NCI-H187 (cell line): ENCODE data around the gene GNAS.
"Not testable (repeated sequence)": the region's sequence is repeated elsewhere in the genome, so short reads cannot be mapped to it uniquely, and the experiment has no call there.

Source experiments
- DNase-seq, 2 experiments: peaks; one replicate each; lab custom pipeline; 2025; lab: John Stamatoyannopoulos, UW

Gene GNAS

GRCh38 chr20:58927490-58928061 lies 75.1 kb downstream of the GNAS start:
- DNase-seq, result no peak

DNA sequence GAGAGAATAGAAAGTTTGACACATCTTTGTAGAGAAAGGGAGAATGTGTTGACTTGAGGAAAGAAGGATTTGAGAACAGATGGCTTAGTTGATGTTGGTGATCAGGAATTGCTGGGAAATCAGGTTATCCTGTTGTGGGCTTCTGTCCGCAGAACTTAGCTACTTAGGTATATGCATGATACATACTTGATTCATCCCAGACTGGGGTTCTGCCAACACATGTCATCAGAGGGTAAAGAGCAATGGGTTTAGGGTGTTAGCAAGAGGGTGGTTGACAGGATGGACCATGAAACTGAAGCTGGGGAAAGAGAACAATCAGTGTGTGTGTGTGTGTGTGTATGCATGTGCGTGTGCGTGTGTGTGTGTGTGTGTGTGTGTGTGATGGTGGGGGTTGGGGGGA lies 78.0 kb downstream of the GNAS start:
- DNase-seq, result no peak

- no peak for DNase-seq
Observed at GRCh38 chr20:58932170-58932569, 79.7 kb downstream of the GNAS start.

DNA sequence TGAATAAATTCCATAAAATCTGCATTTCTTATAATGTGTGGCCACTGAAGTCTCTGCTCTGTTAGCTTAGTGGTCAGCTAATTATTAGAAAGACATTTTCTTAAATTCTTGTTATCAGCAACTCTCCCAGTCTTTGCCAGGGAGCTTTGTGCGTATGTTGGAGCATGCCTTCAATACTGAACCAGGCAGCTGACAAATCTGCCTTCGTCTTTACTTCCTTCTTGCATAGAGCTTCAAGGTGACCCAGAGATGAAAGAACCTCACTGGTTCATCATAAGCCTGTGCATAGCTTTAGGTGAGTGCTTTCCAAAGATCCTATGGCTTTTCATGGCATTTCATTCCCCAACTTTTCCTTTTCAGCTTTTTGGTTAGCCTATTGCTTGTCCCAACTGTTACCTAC lies 85.6 kb downstream of the GNAS start:
- no peak for DNase-seq

GRCh38 chr20:58938541-58938940 lies 86.0 kb downstream of the GNAS start:
- DNase-seq, result no peak

GRCh38 chr20:58941471-58941870 lies 89.0 kb downstream of the GNAS start:
- DNase-seq, result no peak

- no peak for DNase-seq
Observed at GRCh38 chr20:58942549-58942948, 90.0 kb downstream of the GNAS start.

- no peak for DNase-seq
Observed at GRCh38 chr20:58944610-58945009, 92.1 kb downstream of the GNAS start.

- DNase-seq, result no peak
Observed at GRCh38 chr20:58945965-58946631, 93.6 kb downstream of the GNAS start.

GRCh38 chr20:58947797-58948388 lies 95.4 kb downstream of the GNAS start:
- DNase-seq, result not testable (repeated sequence)

DNA sequence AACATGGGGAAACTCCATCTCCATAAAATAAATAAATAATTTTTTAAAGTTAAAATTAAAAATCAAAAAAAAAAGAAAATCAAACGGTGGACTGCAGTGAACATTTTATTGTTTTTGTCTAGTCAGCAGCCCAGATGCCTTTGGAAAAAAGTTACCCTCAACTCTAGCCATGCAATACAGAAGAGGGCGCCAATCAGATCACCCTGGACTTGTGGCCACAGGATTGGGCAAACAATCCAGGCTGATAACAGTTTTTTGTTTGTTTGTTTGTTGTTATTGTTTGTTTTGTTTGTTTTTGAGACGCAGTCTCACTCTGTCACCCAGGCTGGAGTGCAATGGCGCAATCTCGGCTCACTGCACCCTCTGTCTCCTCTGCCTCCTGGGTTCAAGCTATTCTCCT lies 98.1 kb downstream of the GNAS start:
- no peak for DNase-seq

- DNase-seq, result no peak
Observed at GRCh38 chr20:58953050-58953449, 100.5 kb downstream of the GNAS start.

GRCh38 chr20:58956078-58956477 lies 103.6 kb downstream of the GNAS start:
- no peak for DNase-seq

DNA sequence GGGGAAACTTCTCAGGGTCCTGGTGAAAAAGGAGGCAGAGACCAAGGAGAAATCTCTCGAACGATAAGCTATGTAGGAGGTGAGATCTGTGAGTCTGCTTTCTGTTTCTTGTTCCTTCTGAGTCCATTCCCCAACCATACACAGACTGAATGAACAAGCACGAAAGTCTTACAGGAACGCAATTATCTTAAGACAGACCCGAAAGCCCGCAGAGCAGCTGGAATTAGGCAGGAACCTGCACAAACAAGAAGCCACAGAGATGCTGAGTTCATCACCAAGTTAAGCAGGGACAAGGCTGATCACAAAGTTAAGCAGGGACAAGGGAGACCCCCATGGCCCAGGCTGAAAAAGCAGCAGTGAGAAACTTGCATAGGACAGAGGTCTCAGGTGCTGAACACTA lies 107.1 kb downstream of the GNAS start:
- no peak for DNase-seq
